GM18498 (cell line): ENCODE results near the gene LRRC49.
"Not testable (repeated sequence)": the region's sequence is repeated elsewhere in the genome, so short reads cannot be mapped to it uniquely, and the experiment has no call there.

Source experiments
- ATAC-seq: cut with Tn5 transposase; IDR thresholded peaks from one replicate; pipeline ENCODE4 v1.9.1; 2021; ENCODE audit warnings: mild to moderate bottlenecking, moderate library complexity; ENCODE audit not compliant: unreplicated experiment

LRRC49 gene

GRCh38 chr15:70892002-70892911 lies at the start of gene LRRC49, which contains the start of gene THAP10:
LRRC49 (plus strand) TSS chr15:70892826; CDS start chr15:70892895, 69 bp downstream.
THAP10 (minus strand) TSS chr15:70892433; CDS start chr15:70892272, 161 bp downstream.
- ATAC-seq: peak; percentile 83

- no peak for ATAC-seq
These were observed 46.8 kb upstream of the LRRC49 start for GRCh38 chr15:70845602-70846360.

GRCh38 chr15:70851889-70852288 lies 40.7 kb upstream of the LRRC49 start:
- no peak for ATAC-seq

GRCh38 chr15:70852501-70853317 lies 39.9 kb upstream of the LRRC49 start:
- ATAC-seq: no peak

- ATAC-seq: no peak
These were observed 39.2 kb upstream of the LRRC49 start for GRCh38 chr15:70853318-70853972.

- no peak for ATAC-seq
These were observed 38.5 kb upstream of the LRRC49 start, which contains the start of gene LARP6 for GRCh38 chr15:70853973-70854665. LARP6 (minus strand) TSS chr15:70854157; CDS start chr15:70854088, 69 bp downstream.

GRCh38 chr15:70854666-70854976 lies 38.0 kb upstream of the LRRC49 start:
- ATAC-seq: no peak

GRCh38 chr15:70855764-70856163 lies 36.9 kb upstream of the LRRC49 start:
- ATAC-seq: no peak

GRCh38 chr15:70856177-70856883 lies 36.3 kb upstream of the LRRC49 start:
- no peak for ATAC-seq

- ATAC-seq: no peak
These were observed 35.6 kb upstream of the LRRC49 start for GRCh38 chr15:70856884-70857561.

- ATAC-seq: no peak
These were observed 34.9 kb upstream of the LRRC49 start for GRCh38 chr15:70857562-70858285.

GRCh38 chr15:70858614-70859321 lies 33.9 kb upstream of the LRRC49 start:
- not testable (repeated sequence) for ATAC-seq

- ATAC-seq: no peak
These were observed 33.2 kb upstream of the LRRC49 start for GRCh38 chr15:70859322-70859908.

- ATAC-seq: no peak
These were observed 32.6 kb upstream of the LRRC49 start for GRCh38 chr15:70859998-70860397.

- no peak for ATAC-seq
These were observed 29.0 kb upstream of the LRRC49 start for GRCh38 chr15:70863450-70864218.

GRCh38 chr15:70866982-70867641 lies 25.5 kb upstream of the LRRC49 start:
- no peak for ATAC-seq
